ENCODE results near the gene CFAP141.

- TF ChIP-seq POLR2A (IDR thresholded peaks at IDR 0.05), result no peak
- TF ChIP-seq CTCF (IDR thresholded peaks at IDR 0.05), result no peak
Measured at GRCh38 chr1:154206196-154206595, at the start of gene CFAP141.

All from lower leg skin (tissue), 3 donors.